NOMO-1 treated with DMSO at 0.1 percent for 48 hours (cell line): ENCODE results near the gene BPGM.

Experiments used
- DNase-seq: peaks from one replicate; lab custom pipeline; 2025; ENCODE audit not compliant: unreplicated experiment; lab: John Stamatoyannopoulos, UW

BPGM gene

GRCh38 chr7:134646425-134647305 is at the start of gene BPGM:
BPGM (plus strand) TSS chr7:134646853; CDS start chr7:134661508, 14,655 bp downstream.
- DNase-seq = peak; percentile 92

DNA sequence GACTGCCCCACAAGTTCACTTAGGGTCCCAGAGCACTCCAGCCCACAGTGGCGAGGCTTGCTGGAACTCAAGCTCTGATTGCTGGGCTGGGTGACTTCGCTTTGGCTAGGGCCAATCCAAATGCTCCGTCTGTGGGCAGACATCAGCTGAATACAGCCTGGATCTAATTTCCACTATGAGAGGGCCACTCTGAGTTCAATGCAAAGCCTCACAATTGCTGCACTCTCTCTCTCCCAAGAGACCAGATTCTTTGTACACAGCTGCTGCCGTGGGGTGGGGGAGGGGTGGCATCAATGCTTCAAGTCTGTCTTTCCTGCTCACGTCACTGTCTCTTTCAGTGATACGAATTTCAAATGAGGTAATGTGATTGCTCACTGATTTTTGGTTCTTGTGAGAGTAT is 47.3 kb upstream of the BPGM start:
- DNase-seq = no peak

DNA sequence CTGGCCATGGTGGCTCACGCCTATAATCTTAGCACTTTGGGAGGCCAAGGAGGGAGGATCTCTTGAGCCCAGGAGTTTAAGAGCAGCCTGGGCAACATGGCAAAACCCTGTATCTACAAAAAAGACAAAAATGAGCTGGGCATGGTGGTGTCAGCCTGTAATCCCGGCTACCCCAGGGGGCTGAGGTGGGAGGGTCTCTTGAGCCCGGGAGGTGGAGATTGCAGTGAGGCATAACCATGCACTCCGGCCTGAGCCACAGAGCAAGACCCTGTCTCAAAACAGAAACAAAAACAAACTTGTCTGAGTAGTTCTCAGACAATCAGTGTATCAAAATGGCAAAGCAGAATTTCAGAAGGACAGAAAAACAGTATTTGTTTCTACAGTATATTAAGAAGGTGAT is 45.2 kb upstream of the BPGM start:
- DNase-seq = no peak

DNA sequence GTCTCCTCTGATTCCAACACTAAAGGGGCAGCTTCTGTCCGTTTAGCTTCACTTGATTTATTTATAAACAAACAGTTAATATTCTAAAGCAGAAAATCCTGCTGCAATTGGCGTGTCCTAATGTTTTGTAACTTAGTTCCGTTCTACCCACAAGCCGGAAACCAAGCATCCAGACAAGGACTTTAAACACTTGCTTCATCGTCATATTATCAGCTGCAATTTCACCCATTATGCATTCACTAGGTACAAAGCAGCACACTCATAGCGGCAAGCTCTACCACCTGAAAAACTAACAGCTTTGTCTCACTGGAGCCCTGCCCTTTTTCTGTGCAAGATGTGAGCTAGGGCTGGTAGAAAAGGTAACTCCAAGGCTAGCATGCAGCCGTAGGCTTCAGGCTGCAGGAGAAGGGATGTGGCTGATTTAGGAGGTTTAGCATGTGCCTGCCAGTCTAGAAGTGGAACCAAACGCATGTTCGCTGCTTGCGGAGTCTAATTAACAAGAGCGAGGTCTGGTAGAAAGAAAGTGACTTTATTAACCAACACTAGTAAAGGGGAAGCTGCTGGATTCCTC is 43.7 kb upstream of the BPGM start:
- peak; percentile 60 for DNase-seq

GRCh38 chr7:134605978-134606923 is 40.4 kb upstream of the BPGM start:
- DNase-seq = peak; percentile 20

DNA sequence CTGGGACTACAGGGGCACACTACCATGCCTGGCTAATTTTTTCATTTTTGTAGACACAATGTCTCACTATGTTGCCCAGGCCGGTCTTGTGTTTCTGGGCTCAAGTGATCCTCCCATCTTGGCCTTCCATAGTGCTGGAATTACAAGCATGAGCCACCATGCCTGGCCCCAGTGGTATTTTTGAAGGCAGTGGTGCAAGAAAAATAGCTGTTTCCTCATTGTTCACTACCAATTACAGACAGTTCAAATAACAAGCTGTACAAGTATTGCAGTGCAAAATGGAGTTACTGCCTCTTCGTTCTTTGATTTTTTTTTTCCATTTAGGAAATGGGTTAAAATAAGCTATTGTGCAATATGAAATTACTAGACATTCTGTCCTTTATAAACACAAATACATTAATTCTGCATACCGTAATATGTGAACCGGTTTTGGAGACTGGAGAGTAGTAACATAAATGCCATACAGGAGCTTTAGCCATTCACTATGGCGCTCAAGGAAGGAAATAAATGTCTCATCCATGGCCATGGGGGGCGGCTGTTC is 35.0 kb upstream of the BPGM start:
- no peak for DNase-seq

GRCh38 chr7:134612197-134612596 is 34.5 kb upstream of the BPGM start:
- no peak for DNase-seq

- DNase-seq = peak; percentile 54
Measured at GRCh38 chr7:134613623-134614347, 32.9 kb upstream of the BPGM start.

DNA sequence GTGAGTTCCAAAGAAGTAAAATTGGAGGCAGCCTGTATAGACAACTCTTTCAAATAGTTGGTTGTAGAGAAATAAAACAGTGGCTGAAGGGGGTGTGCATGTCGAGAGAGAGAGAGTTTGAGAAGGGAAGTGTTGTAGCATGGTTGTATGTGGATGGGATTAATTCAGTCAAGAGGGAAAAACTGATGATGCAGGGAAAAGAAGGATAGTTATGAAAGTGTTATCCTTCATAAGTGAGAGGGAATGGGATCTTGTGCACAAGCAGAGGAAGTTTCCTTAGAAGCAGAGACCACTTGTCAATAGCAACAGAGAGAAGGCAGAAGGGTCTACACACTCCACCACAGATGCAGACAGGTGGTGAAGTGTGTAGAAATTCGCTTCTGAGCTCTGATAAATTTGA is 30.0 kb upstream of the BPGM start:
- no peak for DNase-seq

GRCh38 chr7:134618756-134619530 is 27.7 kb upstream of the BPGM start:
- peak; percentile 36 for DNase-seq

DNA sequence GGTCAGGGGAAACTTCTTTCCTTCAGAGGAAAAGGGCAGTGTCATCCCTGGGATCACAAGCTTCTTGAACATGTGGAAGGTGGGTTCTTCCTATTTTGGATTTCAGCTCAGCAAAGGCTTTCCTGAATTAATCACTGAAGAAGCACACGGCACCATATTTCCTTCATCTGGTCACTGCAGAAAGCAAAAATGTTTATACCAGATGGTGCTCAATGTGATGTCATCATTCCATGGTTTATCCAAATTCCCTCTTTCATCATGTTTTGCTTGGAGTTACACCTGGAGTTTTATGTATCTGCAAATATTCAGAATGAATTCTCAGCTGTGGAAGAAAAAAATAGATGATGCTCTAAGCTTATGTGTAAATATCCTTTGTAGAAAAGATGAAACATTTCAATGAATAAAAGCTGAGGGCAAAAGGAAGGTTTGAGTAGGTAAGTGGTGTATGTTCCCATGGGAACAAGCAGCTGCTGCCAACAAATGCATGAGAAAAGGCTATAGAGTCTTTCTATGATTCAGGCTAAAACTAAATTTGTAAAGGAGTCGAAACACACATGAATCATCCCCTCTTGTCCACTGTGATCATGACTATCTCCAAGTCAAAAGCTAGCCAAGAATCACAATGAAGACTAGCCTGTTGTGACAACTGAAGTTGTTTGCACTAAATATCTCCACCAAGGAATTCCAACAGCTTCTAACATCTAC is 26.9 kb upstream of the BPGM start:
- no peak for DNase-seq

- no peak for DNase-seq
Measured at GRCh38 chr7:134622303-134622995, 24.2 kb upstream of the BPGM start.

DNA sequence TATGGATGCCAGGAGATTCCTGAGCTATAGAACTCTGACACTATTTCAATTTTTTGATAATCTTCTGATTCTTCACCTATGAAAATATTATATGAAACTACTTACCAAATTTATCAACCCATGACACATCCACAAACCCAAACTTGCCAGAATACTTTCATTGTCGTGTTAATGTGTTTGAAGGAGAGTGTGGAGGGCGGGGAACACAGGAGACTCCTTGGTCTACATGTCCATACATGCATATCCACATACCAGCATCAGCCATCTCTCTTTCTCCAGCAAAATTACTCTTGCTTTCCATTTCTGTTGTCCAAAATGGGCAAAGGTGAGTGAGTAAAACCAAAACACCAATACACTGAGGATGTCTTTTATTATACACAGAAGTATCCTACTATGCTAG is 23.5 kb upstream of the BPGM start:
- DNase-seq = no peak

DNA sequence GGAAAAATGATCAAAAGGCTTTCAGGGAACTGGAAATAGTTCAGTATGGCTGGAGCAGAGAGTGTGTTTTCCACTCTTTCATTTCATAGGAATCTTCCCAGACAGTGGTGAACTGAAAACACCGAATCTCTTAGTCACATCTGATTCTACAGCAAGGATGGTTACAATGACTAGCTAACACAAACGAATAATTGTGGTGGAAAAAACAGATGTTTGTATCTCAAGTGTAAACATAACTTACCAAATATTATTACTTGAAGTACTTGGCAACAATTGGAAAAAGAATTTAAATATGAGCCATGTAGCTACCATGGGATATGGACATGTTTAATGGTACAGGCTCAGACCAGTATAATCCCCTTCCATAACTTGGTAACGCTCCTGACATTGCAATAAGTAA is 21.1 kb upstream of the BPGM start:
- DNase-seq = no peak

- no peak for DNase-seq
Measured at GRCh38 chr7:134627109-134627774, 19.4 kb upstream of the BPGM start.

DNA sequence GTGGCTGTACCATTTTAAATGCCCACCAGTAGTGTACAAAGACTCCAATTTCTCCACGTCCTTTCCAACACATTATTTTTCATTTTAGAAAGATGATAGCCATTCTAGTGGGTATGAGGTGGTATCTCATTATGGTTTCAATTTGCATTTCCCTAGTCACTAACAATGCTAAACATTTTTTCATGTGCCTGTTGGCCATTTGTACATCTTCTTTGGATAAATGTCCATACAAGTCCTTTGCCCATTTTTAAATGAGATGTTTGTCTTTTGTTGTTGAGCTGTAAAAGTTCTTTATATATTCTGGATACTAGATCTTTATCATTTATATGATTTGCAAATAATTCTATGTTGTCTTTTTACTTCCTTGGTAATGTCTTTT is 18.9 kb upstream of the BPGM start:
- no peak for DNase-seq

GRCh38 chr7:134629445-134629844 is 17.2 kb upstream of the BPGM start:
- DNase-seq = no peak

- no peak for DNase-seq
Measured at GRCh38 chr7:134630237-134630636, 16.4 kb upstream of the BPGM start.
